Measurements from ENCODE around the gene HIC2. TPM values are rescaled to one million over a fixed set of nuclear protein-coding genes. Genes with fewer than 3 reads are reported as not detected.
A peak's percentile ranks its signal among the peaks of the same experiment; 100 is the strongest.
"Not testable (repeated sequence)": the region's sequence is repeated elsewhere in the genome, so short reads cannot be mapped to it uniquely, and the experiment has no call there.

Gene HIC2
- total RNA-seq, 1 donor from 2014 or later = 7.1 TPM

- H3K4me1 Mint-ChIP-seq; CTCF ChIA-PET; H3K4me3 Mint-ChIP-seq; intact Hi-C loops (cut with micrococcal nuclease); H3K36me3 Mint-ChIP-seq (ENCODE audit: low read depth); ATAC-seq (ENCODE audit: low read depth); POLR2A ChIA-PET; DNase-seq; H3K27ac Mint-ChIP-seq; H3K9me3 Mint-ChIP-seq; H3K27me3 Mint-ChIP-seq: not testable (repeated sequence)
Measured at GRCh38 chr22:21407792-21408191, 9.4 kb upstream of the HIC2 start.

DNA sequence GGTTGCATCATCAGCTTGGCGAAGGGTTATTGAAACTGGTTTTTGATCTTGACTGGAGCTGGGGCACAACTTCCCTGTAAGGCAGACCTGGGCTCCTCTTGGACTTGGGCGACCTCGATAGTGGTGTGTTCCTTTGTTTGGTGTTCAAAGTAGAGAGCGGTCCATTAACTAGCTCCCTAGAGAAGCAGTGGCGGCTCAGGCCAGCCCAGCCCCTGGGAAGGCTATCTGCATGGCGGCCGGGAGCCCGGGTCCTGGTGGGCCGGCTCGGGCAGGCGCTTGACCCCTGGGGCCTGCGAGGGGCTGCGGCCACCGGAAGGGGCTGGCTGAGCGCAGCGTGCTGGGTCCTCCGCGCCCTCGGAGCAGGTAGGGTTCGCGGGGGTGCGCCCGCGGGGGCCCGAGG, 796 bp upstream of the HIC2 start:
- H3K27ac Mint-ChIP-seq; H3K4me3 Mint-ChIP-seq; H3K4me1 Mint-ChIP-seq; DNase-seq; ATAC-seq (ENCODE audit: low read depth); H3K9me3 Mint-ChIP-seq; H3K36me3 Mint-ChIP-seq (ENCODE audit: low read depth); H3K27me3 Mint-ChIP-seq; intact Hi-C loops (cut with micrococcal nuclease); POLR2A ChIA-PET; CTCF ChIA-PET: not testable (repeated sequence)

DNA sequence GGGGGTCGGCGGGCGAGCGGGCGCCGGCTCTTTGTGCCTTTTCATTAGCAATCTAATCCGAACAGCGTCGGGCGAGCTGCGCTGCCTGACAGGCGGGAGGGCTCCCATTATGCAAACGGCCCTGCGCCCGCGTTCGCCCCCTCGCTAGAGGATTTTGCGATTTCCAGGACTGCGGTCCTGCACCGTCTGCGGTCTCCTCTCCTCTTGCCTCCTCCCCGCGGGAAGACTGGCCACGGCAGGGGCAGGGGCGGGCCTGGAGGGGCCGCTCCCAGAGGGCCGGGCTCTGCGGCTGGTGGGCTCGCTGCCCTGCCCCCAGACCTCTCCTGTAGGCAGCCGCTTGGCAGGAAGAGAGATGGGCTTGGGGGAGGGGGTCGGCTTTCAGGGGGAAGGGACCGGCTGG, 682 bp downstream of the HIC2 start:
- DNase-seq; H3K27ac Mint-ChIP-seq; CTCF ChIA-PET; ATAC-seq (ENCODE audit: low read depth); intact Hi-C loops (cut with micrococcal nuclease); H3K27me3 Mint-ChIP-seq; H3K9me3 Mint-ChIP-seq; POLR2A ChIA-PET; H3K4me1 Mint-ChIP-seq; H3K36me3 Mint-ChIP-seq (ENCODE audit: low read depth); H3K4me3 Mint-ChIP-seq: not testable (repeated sequence)

- H3K4me1 Mint-ChIP-seq; H3K36me3 Mint-ChIP-seq (ENCODE audit: low read depth); POLR2A ChIA-PET; H3K4me3 Mint-ChIP-seq; H3K27me3 Mint-ChIP-seq; ATAC-seq (ENCODE audit: low read depth); CTCF ChIA-PET; intact Hi-C loops (cut with micrococcal nuclease); DNase-seq; H3K9me3 Mint-ChIP-seq; H3K27ac Mint-ChIP-seq: not testable (repeated sequence)
Measured at GRCh38 chr22:21418974-21419638, 1.9 kb downstream of the HIC2 start.

GRCh38 chr22:21420180-21420763, 3.1 kb downstream of the HIC2 start:
- POLR2A ChIA-PET; H3K27ac Mint-ChIP-seq; H3K4me3 Mint-ChIP-seq; H3K4me1 Mint-ChIP-seq; CTCF ChIA-PET; intact Hi-C loops (cut with micrococcal nuclease); DNase-seq; H3K27me3 Mint-ChIP-seq; H3K36me3 Mint-ChIP-seq (ENCODE audit: low read depth); H3K9me3 Mint-ChIP-seq: not testable (repeated sequence)
- peak; percentile 65 for ATAC-seq (ENCODE audit: low read depth)

DNA sequence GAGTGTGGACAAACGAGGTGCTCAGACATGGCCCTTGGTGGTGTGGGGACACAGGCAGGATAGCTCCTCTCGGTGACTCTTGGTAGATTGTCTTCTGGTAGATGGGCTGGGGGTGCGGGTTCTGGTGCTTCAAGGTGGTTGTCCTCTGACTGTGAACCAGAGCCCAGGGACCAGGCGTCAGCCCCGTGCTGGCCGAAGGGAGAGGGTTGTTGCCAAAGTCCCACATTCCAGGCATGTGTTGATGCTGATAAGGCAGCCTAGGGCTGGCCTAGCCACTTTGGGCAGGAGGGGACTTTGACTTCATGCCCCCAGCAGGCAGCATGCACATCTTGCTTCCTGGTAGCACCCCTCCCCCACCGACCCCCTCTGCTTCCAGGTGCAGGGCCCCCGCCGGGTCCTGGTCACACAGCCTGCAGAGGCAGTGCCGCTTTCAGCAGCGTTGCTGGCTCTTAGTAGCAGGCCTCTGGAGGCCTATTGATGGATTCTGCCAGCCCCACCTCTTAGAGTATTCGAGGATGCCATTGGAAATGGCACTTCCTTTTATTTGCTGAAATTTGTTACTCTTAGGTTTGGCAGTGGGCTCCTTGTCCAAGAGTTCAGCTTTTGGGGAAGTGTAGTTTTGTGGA, 7.0 kb downstream of the HIC2 start:
- H3K36me3 Mint-ChIP-seq (ENCODE audit: low read depth); H3K27me3 Mint-ChIP-seq; H3K4me3 Mint-ChIP-seq; CTCF ChIA-PET; POLR2A ChIA-PET; H3K27ac Mint-ChIP-seq; intact Hi-C loops (cut with micrococcal nuclease); DNase-seq; H3K9me3 Mint-ChIP-seq; H3K4me1 Mint-ChIP-seq; ATAC-seq (ENCODE audit: low read depth): not testable (repeated sequence)

GRCh38 chr22:21434378-21435233, 17.4 kb downstream of the HIC2 start:
- H3K4me1 Mint-ChIP-seq; DNase-seq; POLR2A ChIA-PET; H3K4me3 Mint-ChIP-seq; ATAC-seq (ENCODE audit: low read depth); H3K9me3 Mint-ChIP-seq; CTCF ChIA-PET; H3K27me3 Mint-ChIP-seq; intact Hi-C loops (cut with micrococcal nuclease); H3K36me3 Mint-ChIP-seq (ENCODE audit: low read depth); H3K27ac Mint-ChIP-seq: not testable (repeated sequence)

DNA sequence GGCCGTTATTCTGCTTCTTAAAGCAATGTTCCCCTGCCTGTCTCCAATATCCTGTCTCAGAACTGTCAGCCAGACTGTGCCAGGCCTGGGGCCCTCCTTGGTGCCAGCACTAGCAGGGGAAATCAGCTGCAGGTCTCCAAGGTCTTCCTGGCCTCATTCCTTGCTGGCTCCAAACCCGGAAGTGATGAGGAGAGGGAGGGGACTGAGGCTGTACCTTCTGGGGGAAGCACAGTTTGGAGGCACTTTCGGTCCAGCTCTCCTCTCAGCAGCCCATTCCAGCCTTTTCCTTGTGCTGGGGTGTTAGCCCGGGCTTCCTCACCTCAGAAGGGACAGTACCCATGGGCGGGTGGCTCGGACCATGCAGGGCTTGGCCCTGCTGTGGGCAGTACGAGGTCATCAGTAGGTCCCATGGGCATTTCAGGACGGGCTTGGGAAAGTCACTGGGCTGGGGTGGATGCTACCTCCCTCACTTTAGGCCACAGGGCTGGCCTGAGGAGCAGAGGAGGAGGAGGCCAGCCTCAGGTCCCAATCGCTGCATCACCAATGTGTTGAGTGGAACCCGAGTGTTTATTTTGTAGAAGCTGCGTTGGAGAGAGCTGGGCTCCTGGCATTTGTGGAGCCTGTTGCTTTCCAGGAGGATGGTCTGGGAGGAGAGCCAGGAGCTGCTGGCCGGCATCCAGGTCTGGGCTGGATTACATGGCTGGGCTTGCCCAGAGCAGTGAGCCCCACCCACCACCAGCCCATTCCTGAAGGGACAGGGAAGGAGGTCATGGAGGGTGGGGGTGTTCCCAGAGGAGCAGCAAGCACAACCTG, 19.0 kb downstream of the HIC2 start:
- H3K4me1 Mint-ChIP-seq; H3K4me3 Mint-ChIP-seq; H3K27me3 Mint-ChIP-seq; CTCF ChIA-PET; H3K36me3 Mint-ChIP-seq (ENCODE audit: low read depth); POLR2A ChIA-PET; ATAC-seq (ENCODE audit: low read depth); H3K9me3 Mint-ChIP-seq; DNase-seq; H3K27ac Mint-ChIP-seq; intact Hi-C loops (cut with micrococcal nuclease): not testable (repeated sequence)

DNA sequence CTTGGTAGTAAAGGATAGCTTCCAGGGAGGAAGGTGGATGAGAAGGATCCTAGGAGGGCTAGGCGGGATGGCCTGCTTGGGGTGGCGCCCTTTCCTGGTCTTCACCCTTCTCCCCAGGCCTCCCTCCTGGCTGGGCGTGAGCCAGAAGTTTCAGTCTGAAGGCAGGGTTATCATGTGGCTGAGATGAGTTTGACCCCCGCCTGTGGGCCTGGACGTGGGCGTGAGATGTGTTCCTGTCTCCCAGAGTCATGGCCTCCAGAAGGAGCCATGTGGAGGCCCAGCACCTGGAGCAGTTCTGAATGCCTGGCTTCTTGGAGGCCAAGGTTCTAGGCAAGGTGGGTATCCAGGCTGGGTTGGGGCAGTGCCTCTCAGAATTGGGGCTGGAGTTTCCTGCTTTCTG, 20.8 kb downstream of the HIC2 start:
- CTCF ChIA-PET; H3K27ac Mint-ChIP-seq; H3K27me3 Mint-ChIP-seq; H3K4me1 Mint-ChIP-seq; DNase-seq; POLR2A ChIA-PET; H3K9me3 Mint-ChIP-seq; H3K4me3 Mint-ChIP-seq; H3K36me3 Mint-ChIP-seq (ENCODE audit: low read depth); intact Hi-C loops (cut with micrococcal nuclease); ATAC-seq (ENCODE audit: low read depth): not testable (repeated sequence)

- H3K4me3 Mint-ChIP-seq; CTCF ChIA-PET; H3K4me1 Mint-ChIP-seq; H3K27me3 Mint-ChIP-seq; H3K27ac Mint-ChIP-seq; ATAC-seq (ENCODE audit: low read depth); DNase-seq; H3K9me3 Mint-ChIP-seq; intact Hi-C loops (cut with micrococcal nuclease); POLR2A ChIA-PET: not testable (repeated sequence)
- H3K36me3 Mint-ChIP-seq (ENCODE audit: low read depth) = peaks cover 11% of the 10 kb centered on the region
Measured at GRCh38 chr22:21440018-21440636, 23.0 kb downstream of the HIC2 start.

DNA sequence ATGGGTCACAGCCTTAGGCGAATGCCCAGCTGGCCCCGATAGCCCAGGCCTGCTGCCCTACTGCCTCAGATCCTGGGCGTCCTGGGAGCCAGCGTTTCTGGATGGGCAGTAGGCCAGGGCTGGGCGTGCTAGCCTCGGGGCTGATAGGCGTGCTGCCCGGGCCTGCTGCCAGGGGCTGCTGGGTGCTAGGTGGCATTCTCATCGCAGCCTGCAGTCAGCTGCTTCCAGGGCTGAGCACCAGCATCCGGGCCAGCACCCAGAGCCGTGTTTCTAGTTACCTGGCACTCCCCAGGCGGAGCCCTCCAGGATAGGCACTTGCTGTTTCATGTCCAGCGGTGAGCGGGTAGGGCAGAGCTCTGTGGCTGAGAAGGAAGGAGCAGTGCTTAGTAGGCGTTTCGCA, 23.5 kb downstream of the HIC2 start:
- H3K9me3 Mint-ChIP-seq; intact Hi-C loops (cut with micrococcal nuclease); POLR2A ChIA-PET; H3K4me1 Mint-ChIP-seq; H3K4me3 Mint-ChIP-seq; ATAC-seq (ENCODE audit: low read depth); CTCF ChIA-PET; DNase-seq; H3K27me3 Mint-ChIP-seq; H3K27ac Mint-ChIP-seq: not testable (repeated sequence)
- H3K36me3 Mint-ChIP-seq (ENCODE audit: low read depth) = peaks cover 12% of the 10 kb centered on the region
